ENCODE data around the gene ZNF765. TPM values are rescaled to one million over a fixed set of nuclear protein-coding genes. Genes with fewer than 3 reads are reported as not detected.

Gene ZNF765
- total and polyA plus RNA-seq, 9 of the 15 experiments (the other 6 are each of a cell fraction or from before 2014, with no cell fraction given): 5.4 to 17.5 (median 9.6) TPM

GRCh38 chr19:53365899-53366493, 29.0 kb upstream of the ZNF765 start:
- Histone ChIP-seq H3K4me1 (replicated peaks in 1 of 2; ENCODE audit: control insufficient read depth in 2 of 2, insufficient read depth in 2 of 2, low read length in 2 of 2) (peaks cover 0 to 4% of the 10 kb centered on the region in 2 experiments; a peak in 2 of 5 replicates), H3K9ac (ENCODE audit: insufficient read depth in 1 of 2, low read depth in 2 of 2, low read length in 2 of 2) (peak overlapping the region; percentile 69 to 85), H3K79me2 (ENCODE audit: control insufficient read depth, insufficient read depth, low read length) (no peaks in the 10 kb centered on the region), H3K27me3 (ENCODE audit: control insufficient read depth in 2 of 2, insufficient read depth in 2 of 2, low read length in 2 of 2) (no peaks in the 10 kb centered on the region), H4K20me1 (replicated peaks; ENCODE audit: control insufficient read depth, insufficient read depth, low read length) (no peaks in the 10 kb centered on the region), H3K4me2 (ENCODE audit: insufficient read depth, low read length) (peak overlapping the region; percentile 65), H2AFZ (ENCODE audit: low read depth, low read length) (peak overlapping the region; percentile 87), H3K9me3 (replicated peaks; ENCODE audit: control insufficient read depth, insufficient read depth, low read depth, low read length) (no peaks in the 10 kb centered on the region), H3K27ac (ENCODE audit: extremely low read depth, low read depth, low read length) (peak overlapping the region; percentile 74), H3K36me3 (ENCODE audit: control insufficient read depth, insufficient read depth, low read length) (no peaks in the 10 kb centered on the region), H3K4me3 (peak overlapping the region; percentile 51), H3K9me1 (ENCODE audit: control insufficient read depth, insufficient read depth, low read length) (no peaks in the 10 kb centered on the region)
- ATAC-seq (peak; percentile 78), FAIRE-seq (no peak), DNase-seq (ENCODE audit: extremely low read depth in 1 of 4, low spot score in 3 of 4) (peak in 2 of 4 experiments; percentile 3 to 15)
- no TSS peak for BruUV-seq (replicated peaks)
- in situ Hi-C loops (cut with MboI): loop anchor here (5.0 kb wide), 1 partner anchor 679 kb away; no protein-coding TSS in a partner anchor
- intact Hi-C loops (cut with micrococcal nuclease): no loop called here
- CTCF ChIA-PET (ENCODE audit: low intra/inter-chr PET ratio): no interaction called here
- WGBS (ENCODE audit: insufficient coverage, low coverage, missing lambda C conversion rate): 9% methylated on average over 11 of the region's 32 CpGs
- POLR2A ChIA-PET: no interaction called here
- TF ChIP-seq ZNF140 (CRISPR knock-in tag; IDR thresholded peaks at IDR 0.05) (no peak), ZFP30 (CRISPR knock-in tag; IDR thresholded peaks at IDR 0.05; ENCODE audit: borderline replicate concordance) (no peak), STAT5B (CRISPR knock-in tag; IDR thresholded peaks at IDR 0.05) (no peak), CEBPG (CRISPR knock-in tag; IDR thresholded peaks at IDR 0.05) (no peak), CEBPG (tag; conservative IDR thresholded peaks at IDR 0.05 in 1 of 2, IDR thresholded peaks at IDR 0.05 in 1 of 2) (no peak), FOSL1 (tag; conservative IDR thresholded peaks at IDR 0.05) (no peak), POLR2A (conservative IDR thresholded peaks at IDR 0.05) (0 out of 2 replicates have a peak, but pooled peaks have one; percentile 12), SAFB2 (IDR thresholded peaks at IDR 0.05; ENCODE audit: borderline replicate concordance, low read depth, low read length, severe bottlenecking) (no peak), MNT (conservative IDR thresholded peaks at IDR 0.05) (0 out of 4 replicates have a peak, but pooled peaks of 1 of the 2 experiments have one; percentile 18), MEF2D (tag; conservative IDR thresholded peaks at IDR 0.05; ENCODE audit: low read depth) (no peak), SETDB1 (IDR thresholded peaks at IDR 0.05; ENCODE audit: low read length) (no peak), HNRNPH1 (optimal IDR thresholded peaks at IDR 0.05; ENCODE audit: low read depth, low read length) (no peak), NFIC (IDR thresholded peaks at IDR 0.05) (no peak), GMEB1 (CRISPR knock-in tag; IDR thresholded peaks at IDR 0.05) (no peak), SMAD3 (CRISPR knock-in tag; conservative IDR thresholded peaks at IDR 0.05) (no peak), PCBP1 (IDR thresholded peaks at IDR 0.05; ENCODE audit: low read depth, low read length, poor library complexity, severe bottlenecking) (no peak), RFX1 (IDR thresholded peaks at IDR 0.05) (no peak), ELF1 (tag; IDR thresholded peaks at IDR 0.05) (peak; percentile 4; the same call in 1 of the 2 replicates), JUN (IDR thresholded peaks at IDR 0.05; ENCODE audit: borderline replicate concordance, low read depth, low read length) (no peak), JUN (CRISPR knock-in tag; IDR thresholded peaks at IDR 0.05; ENCODE audit: borderline replicate concordance) (no peak)
